H9 (cell line): ENCODE results near the gene SPINT4. TPM values are rescaled to one million over a fixed set of nuclear protein-coding genes. Genes with fewer than 3 reads are reported as not detected.

Experiments used
- DNase-seq: peaks from one replicate; pipeline ENCODE4 v3.0.0-alpha.2; 2017
- H2AFZ ChIP-seq: one replicate; pipeline ENCODE4 v1.6.1; 2013; ENCODE audit warnings: mild to moderate bottlenecking, low read length, control low read depth, moderate library complexity
- H2AK5ac ChIP-seq: 2 replicates; pipeline ENCODE4 v1.6.1; 2013; ENCODE audit warnings: low read length, control low read depth, mixed read lengths; ENCODE audit not compliant: insufficient read length
- H2BK120ac ChIP-seq: one replicate; pipeline ENCODE4 v1.6.1; 2013; ENCODE audit warnings: low read depth, mild to moderate bottlenecking, low read length, control low read depth, inconsistent platforms; ENCODE audit not compliant: poor library complexity, severe bottlenecking
- H2BK12ac ChIP-seq: 2 replicates; pipeline ENCODE4 v1.6.1; 2013; ENCODE audit warnings: low read length, control low read depth, mixed read lengths, low read depth; ENCODE audit not compliant: insufficient read length
- H2BK15ac ChIP-seq: 2 replicates; pipeline ENCODE4 v1.6.1; 2013; ENCODE audit warnings: low read depth, low read length, control low read depth
- H2BK20ac ChIP-seq: one replicate; pipeline ENCODE4 v1.6.1; 2013; ENCODE audit warnings: low read depth, mild to moderate bottlenecking, low read length, control low read depth, inconsistent platforms; ENCODE audit not compliant: poor library complexity, severe bottlenecking
- H2BK5ac ChIP-seq: 2 replicates; pipeline ENCODE4 v1.6.1; 2013; ENCODE audit warnings: low read length, control low read depth, mixed read lengths; ENCODE audit not compliant: insufficient read length
- H3K14ac ChIP-seq: 2 replicates; pipeline ENCODE4 v1.6.1; 2013; ENCODE audit warnings: low read length, control low read depth; ENCODE audit not compliant: insufficient read depth
- H3K18ac ChIP-seq: 2 replicates; pipeline ENCODE4 v1.6.1; 2013; ENCODE audit warnings: low read depth, mild to moderate bottlenecking, mixed read lengths, low read length, control low read depth; ENCODE audit not compliant: insufficient read length
- H3K23ac ChIP-seq: 2 replicates; pipeline ENCODE4 v1.6.1; 2013; ENCODE audit warnings: low read length, control low read depth, mixed read lengths, low read depth; ENCODE audit not compliant: insufficient read length
- H3K23me2 ChIP-seq: 2 replicates; pipeline ENCODE4 v1.6.1; 2013; ENCODE audit warnings: low read depth, mild to moderate bottlenecking, mixed read lengths, low read length, control low read depth; ENCODE audit not compliant: insufficient read length, poor library complexity, severe bottlenecking
- H3K27ac ChIP-seq: 2 replicates; pipeline ENCODE4 v1.5.1; 2013; ENCODE audit warnings: low read length, control low read depth, mixed read lengths, low read depth; ENCODE audit not compliant: insufficient read length
- H3K27me3 ChIP-seq: 2 replicates; pipeline ENCODE4 v1.6.1; 2013; ENCODE audit warnings: low read length, control low read depth, inconsistent platforms; ENCODE audit not compliant: insufficient read depth
- H3K4ac ChIP-seq: 2 replicates; pipeline ENCODE4 v1.6.1; 2013; ENCODE audit warnings: low read depth, mild to moderate bottlenecking, control low read depth, inconsistent platforms, low read length, moderate library complexity
- H3K4me1 ChIP-seq: 2 replicates; pipeline ENCODE4 v1.6.1; 2013; ENCODE audit warnings: low read length, control low read depth, inconsistent platforms; ENCODE audit not compliant: insufficient read depth
- H3K4me2 ChIP-seq: 2 replicates; pipeline ENCODE4 v1.6.1; 2013; ENCODE audit warnings: low read length, control low read depth, mixed read lengths; ENCODE audit not compliant: insufficient read length, insufficient read depth
- H3K56ac ChIP-seq: 2 replicates; pipeline ENCODE4 v1.6.1; 2013; ENCODE audit warnings: low read depth, mild to moderate bottlenecking, mixed read lengths, low read length, control low read depth; ENCODE audit not compliant: insufficient read length
- H3K79me1 ChIP-seq: 2 replicates; pipeline ENCODE4 v1.6.1; 2013; ENCODE audit warnings: low read depth, mild to moderate bottlenecking, moderate library complexity, low read length, control low read depth, inconsistent platforms; ENCODE audit not compliant: insufficient read depth, poor library complexity, severe bottlenecking
- H3K79me2 ChIP-seq: 2 replicates; pipeline ENCODE4 v1.6.1; 2013; ENCODE audit warnings: low read length, control low read depth, inconsistent platforms; ENCODE audit not compliant: insufficient read depth
- H3K9ac ChIP-seq: 2 replicates; pipeline ENCODE4 v1.6.1; 2013; ENCODE audit warnings: low read length, control low read depth, mixed read lengths; ENCODE audit not compliant: insufficient read length; ENCODE audit errors: extremely low read depth
- H3K9me3 ChIP-seq: one replicate; pipeline ENCODE4 v1.6.1; 2013; ENCODE audit warnings: low read depth, low read length, inconsistent platforms; ENCODE audit not compliant: control insufficient read depth
- H3T11ph ChIP-seq: one replicate; pipeline ENCODE4 v1.6.1; 2013; ENCODE audit warnings: mild to moderate bottlenecking, low read length, control low read depth, inconsistent platforms
- H4K20me1 ChIP-seq: one replicate; pipeline ENCODE4 v1.6.1; 2013; ENCODE audit not compliant: control insufficient read depth, insufficient read length, insufficient read depth
- H4K5ac ChIP-seq: 2 replicates; pipeline ENCODE4 v1.6.1; 2013; ENCODE audit warnings: low read depth, mild to moderate bottlenecking, mixed read lengths, low read length, control low read depth; ENCODE audit not compliant: insufficient read length
- H4K8ac ChIP-seq: replicated peaks from 2 replicates; pipeline ENCODE4 v1.6.1; 2013; ENCODE audit warnings: low read length, control low read depth, mixed read lengths, low read depth; ENCODE audit not compliant: insufficient read length
- H4K91ac ChIP-seq: 2 replicates; pipeline ENCODE4 v1.6.1; 2013; ENCODE audit warnings: low read depth, mild to moderate bottlenecking, moderate library complexity, mixed read lengths, low read length, control low read depth; ENCODE audit not compliant: insufficient read length
- H3K27ac Mint-ChIP-seq, 3 experiments: 2 replicates in 2 of 3; 3 replicates in 1 of 3; pipeline ENCODE4 v1.8.0; 2020 to 2021; ENCODE audit warnings: mixed read lengths in 3 of 3, mild to moderate bottlenecking in 1 of 3, moderate library complexity in 1 of 3
- H3K27me3 Mint-ChIP-seq: 2 replicates; pipeline ENCODE4 v1.8.0; 2021; ENCODE audit warnings: low read depth, mild to moderate bottlenecking, moderate library complexity, mixed read lengths
- H3K36me3 Mint-ChIP-seq, 3 experiments: 2 replicates in 2 of 3; 3 replicates in 1 of 3; pipeline ENCODE4 v1.8.0; 2020 to 2021; ENCODE audit warnings: low read depth in 3 of 3, mixed read lengths in 3 of 3; ENCODE audit not compliant: insufficient read depth in 1 of 3
- H3K4me1 Mint-ChIP-seq, 2 experiments: 2 replicates each; pipeline ENCODE4 v1.8.0; 2020; ENCODE audit warnings: mixed read lengths in 2 of 2
- H3K4me3 Mint-ChIP-seq, 2 experiments: 2 replicates in 1 of 2; 3 replicates in 1 of 2; pipeline ENCODE4 v1.8.0; 2020 to 2021; ENCODE audit warnings: mild to moderate bottlenecking in 2 of 2, mixed read lengths in 2 of 2, moderate library complexity in 1 of 2
- H3K9me3 Mint-ChIP-seq, 2 experiments: 2 replicates in 1 of 2; 3 replicates in 1 of 2; pipeline ENCODE4 v1.8.0; 2020; ENCODE audit warnings: mild to moderate bottlenecking in 2 of 2, mixed read lengths in 2 of 2, moderate library complexity in 1 of 2
- CTCF ChIP-seq: fragments of 200-600 bp; sonication (generic); conservative IDR thresholded peaks from 3 replicates; pipeline ENCODE4 v1.8.0; 2021; ENCODE audit warnings: antibody characterized with exemption, mild to moderate bottlenecking
- WGBS: extraction: QIAGEN DNeasy Blood & Tissue Kit; methylation state at CpG from one replicate; pipeline ENCODE4 v1.1.7; 2013; ENCODE audit warnings: missing lambda C conversion rate, low lambda C conversion rate, mixed read lengths; ENCODE audit not compliant: insufficient read length; ENCODE audit errors: extremely low coverage; 5-methylcytosine and 5-hydroxymethylcytosine counted together
- total RNA-seq: library from RNA; stranded (reverse); gene quantifications from 2 replicates; pipeline ENCODE4 v1.2.1, GENCODE V29; 2021

Gene SPINT4
- total RNA-seq, 1 experiment from 2014 or later, result not detected

- H4K5ac ChIP-seq, result no peak overlapping the region
- H3K4me1 Mint-ChIP-seq, result no peaks in the 10 kb centered on the region
- no peak overlapping the region for H2AK5ac ChIP-seq
- no peak overlapping the region for H3K23ac ChIP-seq
- no peak for DNase-seq
- H3K18ac ChIP-seq, result no peak overlapping the region
- no peaks in the 10 kb centered on the region for H3K4me1 ChIP-seq
- no peaks in the 10 kb centered on the region for H3K27me3 Mint-ChIP-seq
- H3K4me2 ChIP-seq, result no peak overlapping the region
- H2BK5ac ChIP-seq, result no peak overlapping the region
- no peaks in the 10 kb centered on the region; a peak in 3 of 7 replicates for H3K36me3 Mint-ChIP-seq
- no peak overlapping the region for H2BK12ac ChIP-seq
- no peak overlapping the region for H3T11ph ChIP-seq
- no CpG with 5 or more reads among the region's 4 CpGs for WGBS
- no peak for TF ChIP-seq CTCF
- no peak overlapping the region for H3K14ac ChIP-seq
- no peak overlapping the region for H4K8ac ChIP-seq
- H3K4ac ChIP-seq, result no peak overlapping the region
- H4K91ac ChIP-seq, result no peak overlapping the region
- H3K9me3 Mint-ChIP-seq, result peaks cover 3 to 5% of the 10 kb centered on the region in 2 experiments; a peak in 3 of 5 replicates
- H2BK20ac ChIP-seq, result no peak overlapping the region
- H3K79me1 ChIP-seq, result no peaks in the 10 kb centered on the region
- H3K23me2 ChIP-seq, result no peaks in the 10 kb centered on the region
- no peak overlapping the region for H3K56ac ChIP-seq
- H3K9ac ChIP-seq, result no peak overlapping the region
- no peak overlapping the region for H3K27ac ChIP-seq
- no peak overlapping the region for H2BK120ac ChIP-seq
- H3K79me2 ChIP-seq, result no peaks in the 10 kb centered on the region
- H2BK15ac ChIP-seq, result no peak overlapping the region
- H4K20me1 ChIP-seq, result no peaks in the 10 kb centered on the region
- no peaks in the 10 kb centered on the region for H3K27me3 ChIP-seq
- H3K9me3 ChIP-seq, result no peaks in the 10 kb centered on the region
- H3K27ac Mint-ChIP-seq, result no peak overlapping the region
- no peak overlapping the region for H2AFZ ChIP-seq
- H3K4me3 Mint-ChIP-seq, result no peak overlapping the region
These were observed 20.4 kb downstream of the SPINT4 start for GRCh38 chr20:45742596-45742995.
